ENCODE data around the gene NEK9. TPM values are rescaled to one million over a fixed set of nuclear protein-coding genes. Genes with fewer than 3 reads are reported as not detected.

Gene NEK9
- total and polyA plus RNA-seq, 2 donors (not counting 1 experiment from before 2014, with no cell fraction given) = 35.1 to 110 TPM

DNA sequence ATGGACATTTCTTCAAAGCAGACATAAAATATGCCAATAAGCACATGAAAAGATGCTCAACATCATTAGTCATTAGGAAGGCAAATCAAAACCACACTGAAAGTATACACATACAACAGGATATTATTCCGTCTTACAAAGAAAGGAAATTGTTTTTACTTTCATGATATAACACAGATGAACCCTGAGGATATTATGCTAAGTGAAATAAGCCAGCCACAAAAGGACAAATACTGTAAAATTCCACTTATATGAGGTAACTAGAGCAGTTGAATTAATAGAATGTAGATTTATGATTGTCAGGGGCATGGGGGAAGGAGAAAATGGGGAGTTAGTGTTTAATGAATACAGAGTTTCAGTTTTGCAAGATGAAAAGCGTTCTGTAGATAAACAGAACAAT is 67.2 kb downstream of the NEK9 start:
- no CpG with 5 or more reads among the region's 2 CpGs for WGBS (ENCODE audit: insufficient coverage)
- H3K9ac ChIP-seq (ENCODE audit: low read length) = no peak overlapping the region
- peaks cover 5% of the 10 kb centered on the region for H3K79me2 ChIP-seq (ENCODE audit: control insufficient read depth, insufficient read depth, low read length)
- TF ChIP-seq EZH2 (IDR thresholded peaks at IDR 0.05; ENCODE audit: borderline replicate concordance, insufficient read depth, low read depth, low read length, poor library complexity, severe bottlenecking) = no peak
- TF ChIP-seq, protein P1, sequence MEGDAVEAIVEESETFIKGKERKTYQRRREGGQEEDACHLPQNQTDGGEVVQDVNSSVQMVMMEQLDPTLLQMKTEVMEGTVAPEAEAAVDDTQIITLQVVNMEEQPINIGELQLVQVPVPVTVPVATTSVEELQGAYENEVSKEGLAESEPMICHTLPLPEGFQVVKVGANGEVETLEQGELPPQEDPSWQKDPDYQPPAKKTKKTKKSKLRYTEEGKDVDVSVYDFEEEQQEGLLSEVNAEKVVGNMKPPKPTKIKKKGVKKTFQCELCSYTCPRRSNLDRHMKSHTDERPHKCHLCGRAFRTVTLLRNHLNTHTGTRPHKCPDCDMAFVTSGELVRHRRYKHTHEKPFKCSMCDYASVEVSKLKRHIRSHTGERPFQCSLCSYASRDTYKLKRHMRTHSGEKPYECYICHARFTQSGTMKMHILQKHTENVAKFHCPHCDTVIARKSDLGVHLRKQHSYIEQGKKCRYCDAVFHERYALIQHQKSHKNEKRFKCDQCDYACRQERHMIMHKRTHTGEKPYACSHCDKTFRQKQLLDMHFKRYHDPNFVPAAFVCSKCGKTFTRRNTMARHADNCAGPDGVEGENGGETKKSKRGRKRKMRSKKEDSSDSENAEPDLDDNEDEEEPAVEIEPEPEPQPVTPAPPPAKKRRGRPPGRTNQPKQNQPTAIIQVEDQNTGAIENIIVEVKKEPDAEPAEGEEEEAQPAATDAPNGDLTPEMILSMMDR (IDR thresholded peaks at IDR 0.05) = no peak
- peaks cover 8 to 10% of the 10 kb centered on the region in 2 donors for H3K4me1 ChIP-seq (ENCODE audit: control insufficient read depth in 2 of 2, insufficient read depth in 2 of 2, low read length in 2 of 2)
- peaks cover 0 to 2% (median 0%) of the 10 kb centered on the region in 3 donors for H3K9me3 ChIP-seq (ENCODE audit: control extremely low read depth in 1 of 3, control insufficient read depth in 2 of 3, insufficient read depth in 1 of 3, low read length in 2 of 3)
- no peaks in the 10 kb centered on the region for H3K27me3 ChIP-seq (replicated peaks in 1 of 4; ENCODE audit: control extremely low read depth in 1 of 4, control insufficient read depth in 3 of 4, insufficient read depth in 4 of 4, low read length in 3 of 4)
- H3K27me3 Mint-ChIP-seq = no peaks in the 10 kb centered on the region
- peaks cover 18% of the 10 kb centered on the region for H3K4me1 Mint-ChIP-seq
- H3K36me3 ChIP-seq (replicated peaks in 1 of 2; ENCODE audit: control extremely low read depth in 1 of 2, control insufficient read depth in 1 of 2, extremely low read depth in 1 of 2, insufficient read depth in 2 of 2, low read length in 1 of 2) = peaks cover 0 to 2% of the 10 kb centered on the region in 2 experiments
- H2AFZ ChIP-seq (ENCODE audit: insufficient read depth, low read depth, low read length, poor library complexity, severe bottlenecking) = no peak overlapping the region
- H3K27ac Mint-ChIP-seq = no peak overlapping the region
- no peaks in the 10 kb centered on the region for H3K9me3 Mint-ChIP-seq (ENCODE audit: insufficient read depth)
- CTCF ChIA-PET = no interaction called here
- intact Hi-C loops (cut with micrococcal nuclease) = loop anchor here (10.0 kb wide), 2 partner anchors 65 to 445 kb away; partner anchors contain the start of genes LTBP2 and NEK9
- no peak overlapping the region for H3K4me2 ChIP-seq (replicated peaks; ENCODE audit: low read depth, low read length, poor library complexity, severe bottlenecking)
- DNase-seq (no peak), ATAC-seq (ENCODE audit: low read depth) (no peak)
- POLR2A ChIA-PET = no interaction called here
- no peak overlapping the region for H3K4me3 ChIP-seq (ENCODE audit: control extremely low read depth in 1 of 5, extremely low read depth in 1 of 5, insufficient read depth in 1 of 5, low read depth in 2 of 5, low read length in 4 of 5)
- no peak overlapping the region for H3K4me3 Mint-ChIP-seq
- no peak overlapping the region for H3K27ac ChIP-seq (ENCODE audit: low read length in 2 of 2)
- no peaks in the 10 kb centered on the region for H4K20me1 ChIP-seq (ENCODE audit: control insufficient read depth, insufficient read depth, low read length, poor library complexity, severe bottlenecking)

DNA sequence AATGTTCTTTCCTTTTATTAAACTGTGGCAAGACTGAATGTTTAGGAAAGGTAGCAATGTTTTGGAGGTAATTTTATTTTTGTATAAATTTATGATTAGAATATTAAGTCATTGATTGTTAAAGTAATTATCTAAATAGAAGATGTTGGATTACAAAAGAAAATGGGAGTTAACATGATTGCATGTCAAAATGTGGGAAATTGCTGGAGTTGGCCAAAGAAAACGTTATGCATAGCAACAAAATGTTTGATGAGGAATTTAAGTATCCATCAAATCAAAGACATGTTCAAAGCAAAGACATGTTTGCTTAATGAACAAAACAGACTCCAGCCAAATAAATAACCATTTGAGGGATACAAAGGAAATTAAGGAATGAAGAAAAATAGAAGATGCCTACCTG is 72.4 kb downstream of the NEK9 start:
- no peak for DNase-seq
- no peak overlapping the region for H3K4me3 Mint-ChIP-seq
- Histone ChIP-seq H3K9me3 (ENCODE audit: control extremely low read depth in 1 of 3, control insufficient read depth in 2 of 3, insufficient read depth in 1 of 3, low read length in 2 of 3) (no peaks in the 10 kb centered on the region), H4K20me1 (ENCODE audit: control insufficient read depth, insufficient read depth, low read length, poor library complexity, severe bottlenecking) (no peaks in the 10 kb centered on the region), H3K36me3 (replicated peaks in 1 of 2; ENCODE audit: control extremely low read depth in 1 of 2, control insufficient read depth in 1 of 2, extremely low read depth in 1 of 2, insufficient read depth in 2 of 2, low read length in 1 of 2) (no peaks in the 10 kb centered on the region), H3K4me2 (replicated peaks; ENCODE audit: low read depth, low read length, poor library complexity, severe bottlenecking) (no peak overlapping the region), H3K4me3 (ENCODE audit: control extremely low read depth in 1 of 5, extremely low read depth in 1 of 5, insufficient read depth in 1 of 5, low read depth in 2 of 5, low read length in 4 of 5) (no peak overlapping the region), H3K27me3 (replicated peaks in 1 of 4; ENCODE audit: control extremely low read depth in 1 of 4, control insufficient read depth in 3 of 4, insufficient read depth in 4 of 4, low read length in 3 of 4) (no peaks in the 10 kb centered on the region), H2AFZ (ENCODE audit: insufficient read depth, low read depth, low read length, poor library complexity, severe bottlenecking) (no peak overlapping the region), H3K79me2 (ENCODE audit: control insufficient read depth, insufficient read depth, low read length) (peaks cover 15% of the 10 kb centered on the region), H3K9ac (ENCODE audit: low read length) (no peak overlapping the region), H3K27ac (ENCODE audit: low read length in 2 of 2) (no peak overlapping the region), H3K4me1 (ENCODE audit: control insufficient read depth in 2 of 2, insufficient read depth in 2 of 2, low read length in 2 of 2) (peaks cover 9 to 10% of the 10 kb centered on the region in 2 donors)
- CTCF ChIA-PET = interaction anchor here (0.9 kb wide), 1 partner anchor 34 kb away, joined by 3 read pairs; no protein-coding TSS in a partner anchor
- no peaks in the 10 kb centered on the region for H3K9me3 Mint-ChIP-seq (ENCODE audit: insufficient read depth)
- POLR2A ChIA-PET = no interaction called here
- H3K27ac Mint-ChIP-seq = no peak overlapping the region
- ATAC-seq (ENCODE audit: low read depth) = no peak
- WGBS (ENCODE audit: insufficient coverage) = no CpG with 5 or more reads among the region's 1 CpG
- H3K27me3 Mint-ChIP-seq = no peaks in the 10 kb centered on the region
- intact Hi-C loops (cut with micrococcal nuclease) = no loop called here
- H3K4me1 Mint-ChIP-seq = peaks cover 17% of the 10 kb centered on the region
- TF ChIP-seq EZH2 (IDR thresholded peaks at IDR 0.05; ENCODE audit: borderline replicate concordance, insufficient read depth, low read depth, low read length, poor library complexity, severe bottlenecking) = no peak
- TF ChIP-seq, protein P1 (IDR thresholded peaks at IDR 0.05) = no peak

Measured in B cell (primary cell).